Endometrial microvascular endothelial cells (primary cell): Measurements from ENCODE around the gene TST. TPM values are rescaled to one million over a fixed set of nuclear protein-coding genes. Genes with fewer than 3 reads are reported as not detected.

Experiments
- in situ Hi-C: cut with HindIII; loops from 2 replicates; pipeline ENCODE4 v1.10.0; 2017; ENCODE audit warnings: low sequenced_read_pairs, low pct_unique_long_range_greater_than_20kb; ENCODE audit errors: inconsistent ontology term
- total RNA-seq: library from RNA; depleted of rRNA; stranded (reverse); fragments of >200 nt; gene quantifications from one replicate; pipeline ENCODE4 v1.2.3, GENCODE V29; 2015; ENCODE audit errors: inconsistent ontology term

Gene TST
- total RNA-seq, 1 donor from 2014 or later = 43.2 TPM

DNA sequence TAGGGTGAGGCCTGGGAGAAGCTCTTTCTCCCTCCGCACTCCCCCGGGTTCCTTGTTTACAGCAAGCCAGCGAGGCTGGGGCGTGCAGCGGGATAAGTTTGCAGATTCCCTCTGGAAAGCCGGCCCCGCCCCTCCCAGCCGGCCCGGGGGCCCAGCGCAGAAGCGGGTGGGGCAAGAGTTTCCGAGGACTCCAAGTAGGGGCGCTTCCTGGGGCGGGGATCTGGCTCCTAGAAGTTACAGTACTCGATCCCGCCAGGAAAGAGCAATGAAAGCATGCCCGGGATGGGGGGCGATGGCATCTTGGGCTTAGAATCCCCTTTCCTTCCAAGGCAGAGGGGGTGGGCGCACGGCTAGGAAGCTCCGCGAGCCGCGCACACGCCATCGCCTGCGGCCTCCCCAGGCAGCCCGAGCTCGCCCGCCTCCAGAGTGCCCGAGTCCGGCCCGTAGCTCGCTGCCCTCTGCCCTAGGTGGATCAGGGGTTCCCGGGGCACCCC lies 385 bp downstream of the TST start:
- in situ Hi-C loops = no loop called here

DNA sequence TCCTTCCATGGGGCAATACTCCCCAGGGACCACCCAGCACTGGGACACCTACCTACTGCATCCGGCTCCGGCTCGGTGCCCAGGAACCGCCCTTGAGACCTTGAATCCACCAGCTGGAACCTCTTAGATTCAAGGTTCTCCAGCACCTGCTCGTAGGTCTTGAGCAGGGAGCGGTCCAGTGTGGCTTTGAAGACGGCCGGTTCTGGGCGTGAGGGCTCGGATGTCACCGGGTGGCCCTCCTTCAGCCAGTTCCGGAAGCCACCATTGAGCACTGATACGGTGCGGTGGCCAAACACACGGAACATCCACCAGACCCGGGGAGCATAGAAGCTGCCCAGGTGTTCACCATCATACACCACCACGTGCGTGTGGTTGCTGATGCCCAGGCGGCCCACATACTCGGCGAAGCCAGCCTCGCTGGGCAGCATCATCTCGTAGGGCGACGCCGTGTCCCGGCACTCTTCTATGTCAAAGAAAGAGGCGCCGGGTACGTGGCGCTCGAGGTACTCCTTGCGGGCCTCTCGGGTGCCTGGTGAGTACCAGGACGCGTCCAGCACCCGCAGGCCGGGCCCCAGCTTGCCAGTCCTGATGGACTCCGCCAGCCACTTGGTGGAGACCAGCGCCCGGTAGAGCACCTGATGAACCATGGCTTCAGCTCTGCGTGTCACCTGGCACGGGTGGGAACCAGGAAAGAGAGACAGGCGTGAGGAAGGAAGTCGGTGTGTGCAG lies 997 bp downstream of the TST start:
- in situ Hi-C loops = no loop called here

DNA sequence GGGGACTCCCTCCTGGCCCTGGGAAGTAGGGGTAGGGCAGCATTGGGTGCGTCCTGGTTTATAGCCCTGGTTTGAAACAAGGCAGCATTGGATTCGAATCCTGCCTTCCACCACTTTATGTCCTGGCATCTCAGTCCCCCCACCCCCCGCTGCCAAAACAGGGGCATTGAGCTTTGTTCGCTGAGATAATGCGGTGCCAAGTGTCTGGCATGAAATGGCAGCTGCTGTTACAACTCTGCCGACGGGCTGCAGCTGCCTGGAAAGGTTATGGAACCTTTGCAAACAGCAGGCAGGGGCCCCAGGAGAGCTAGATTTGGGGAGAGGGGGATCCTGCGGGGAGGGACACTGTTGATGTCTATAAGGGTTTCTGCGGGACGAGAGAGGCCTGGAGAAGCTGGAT lies 1.9 kb downstream of the TST start:
- in situ Hi-C loops = no loop called here

DNA sequence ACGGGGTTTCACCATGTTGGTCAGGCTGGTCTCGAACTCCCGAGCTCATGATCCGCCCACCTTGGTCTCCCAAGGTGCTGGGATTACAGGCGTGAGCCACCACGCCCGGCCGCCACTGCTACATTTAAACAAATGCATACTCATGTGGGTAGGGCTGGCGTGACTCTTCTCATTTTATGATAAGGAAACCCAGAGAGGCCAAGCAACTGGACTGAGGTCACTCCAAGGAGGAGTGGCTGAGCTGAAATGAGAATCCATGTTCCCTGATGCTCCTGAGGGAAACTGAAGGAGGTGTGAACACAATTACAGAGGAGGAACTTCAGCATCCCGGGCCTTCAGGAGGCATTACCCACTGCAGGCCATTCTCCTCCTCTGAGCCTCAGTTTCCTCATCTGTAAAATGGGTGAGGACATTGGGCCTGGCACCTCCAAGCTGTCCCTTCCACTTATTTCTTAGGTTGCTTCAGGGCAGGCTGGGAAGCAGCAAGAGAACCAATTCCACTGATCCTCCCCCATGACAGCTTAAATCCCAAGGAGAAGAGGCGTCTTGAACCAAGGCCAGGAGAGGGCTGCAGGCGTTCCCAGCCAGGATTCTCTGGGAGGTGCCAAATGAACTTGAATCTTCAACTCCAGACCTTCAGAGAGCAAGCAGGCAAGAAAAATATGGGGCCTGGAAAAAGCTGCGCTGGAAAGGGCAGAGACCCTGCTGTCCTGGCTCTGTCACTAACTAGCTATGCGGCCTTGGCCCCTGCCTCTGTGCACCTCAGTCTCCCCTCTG lies 2.9 kb downstream of the TST start:
- in situ Hi-C loops = no loop called here

DNA sequence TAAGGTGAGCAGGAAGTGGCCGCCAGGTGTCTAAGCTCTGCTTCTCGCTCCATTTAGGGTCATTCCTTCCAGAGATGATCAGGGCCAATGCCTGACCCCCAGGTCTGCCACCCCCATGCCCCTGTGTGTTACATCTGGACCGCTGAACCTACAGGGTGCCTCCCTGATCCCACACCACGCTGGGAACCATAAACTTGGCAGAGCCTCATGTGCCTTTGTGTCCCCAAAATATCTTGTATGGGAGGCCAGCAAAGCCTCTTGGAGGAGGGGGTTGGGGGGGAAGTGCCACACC lies 3.7 kb downstream of the TST start:
- in situ Hi-C loops = no loop called here

DNA sequence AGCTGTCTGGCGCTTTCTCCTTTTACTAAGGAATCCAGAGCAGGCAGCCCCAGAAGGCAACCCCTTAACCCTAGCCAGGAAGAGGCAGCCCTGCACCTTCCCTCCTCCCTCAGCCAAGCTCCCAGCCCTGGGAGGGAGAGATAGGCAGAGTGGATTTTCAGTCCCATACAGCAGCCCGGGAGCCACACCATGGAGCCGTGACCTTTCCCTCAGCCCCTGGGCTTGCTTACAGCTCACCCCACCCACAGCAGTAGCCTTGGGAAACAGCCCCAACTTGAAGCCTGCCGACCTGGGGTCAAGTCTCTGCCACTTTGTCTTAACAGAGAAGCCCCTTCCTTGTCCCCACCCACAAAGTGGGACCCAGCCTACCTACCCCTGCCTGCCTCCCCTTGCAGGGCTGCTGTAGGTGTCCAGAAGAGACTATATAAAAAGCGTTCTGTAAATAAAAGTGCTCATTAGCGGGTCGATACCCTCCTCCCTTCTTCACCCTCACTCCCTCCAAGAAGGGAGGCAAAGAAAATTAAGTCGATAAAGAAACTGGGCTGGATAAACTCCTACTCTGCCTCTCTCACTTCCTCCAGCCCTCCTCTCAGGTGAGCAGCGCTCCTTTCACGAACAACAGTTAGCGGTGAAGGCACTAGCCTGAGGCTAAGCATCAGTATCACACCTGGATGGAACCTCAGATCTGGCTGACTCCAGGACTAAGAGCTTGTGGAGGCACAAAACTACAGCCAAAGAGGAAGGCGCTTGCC lies 4.2 kb downstream of the TST start:
- in situ Hi-C loops = no loop called here

DNA sequence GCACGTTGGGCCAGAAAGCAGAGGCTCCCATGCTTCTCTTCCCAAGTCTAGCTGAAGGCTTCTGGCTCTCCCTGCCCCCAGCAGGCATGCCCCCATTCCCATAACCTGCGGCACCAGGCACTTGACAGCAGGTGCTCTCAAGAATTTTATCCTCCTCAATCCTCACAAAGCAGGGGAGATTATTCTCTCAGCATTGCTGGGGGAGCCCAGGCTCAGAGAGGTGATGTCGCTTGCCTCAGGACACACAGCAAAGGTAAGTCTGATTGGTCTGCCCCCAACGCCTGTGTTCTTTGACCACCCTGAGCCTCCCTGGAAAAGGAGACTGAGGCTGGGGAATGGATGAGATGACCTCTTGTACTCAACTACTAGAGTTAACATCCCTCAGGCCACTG lies 4.8 kb downstream of the TST start:
- in situ Hi-C loops = no loop called here

DNA sequence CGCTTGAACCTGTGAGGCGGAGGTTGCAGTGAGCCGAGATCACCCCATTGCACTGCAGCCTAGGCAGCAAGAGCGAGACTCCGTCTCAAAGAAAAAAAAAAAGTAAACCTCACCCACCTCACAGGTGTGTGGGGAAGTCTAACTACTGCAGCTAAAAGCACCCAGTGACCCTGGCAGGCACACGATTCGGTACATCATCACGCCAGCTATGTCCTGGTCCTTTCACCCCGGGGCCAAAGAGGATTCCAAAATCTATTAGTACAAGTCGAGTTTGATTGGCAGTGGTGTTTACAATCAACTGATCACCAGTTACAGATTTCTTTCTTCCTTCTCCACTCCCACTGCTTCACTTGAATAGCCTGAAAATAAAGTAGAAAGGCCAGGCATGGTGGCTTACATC lies 6.3 kb downstream of the TST start:
- in situ Hi-C loops = no loop called here

DNA sequence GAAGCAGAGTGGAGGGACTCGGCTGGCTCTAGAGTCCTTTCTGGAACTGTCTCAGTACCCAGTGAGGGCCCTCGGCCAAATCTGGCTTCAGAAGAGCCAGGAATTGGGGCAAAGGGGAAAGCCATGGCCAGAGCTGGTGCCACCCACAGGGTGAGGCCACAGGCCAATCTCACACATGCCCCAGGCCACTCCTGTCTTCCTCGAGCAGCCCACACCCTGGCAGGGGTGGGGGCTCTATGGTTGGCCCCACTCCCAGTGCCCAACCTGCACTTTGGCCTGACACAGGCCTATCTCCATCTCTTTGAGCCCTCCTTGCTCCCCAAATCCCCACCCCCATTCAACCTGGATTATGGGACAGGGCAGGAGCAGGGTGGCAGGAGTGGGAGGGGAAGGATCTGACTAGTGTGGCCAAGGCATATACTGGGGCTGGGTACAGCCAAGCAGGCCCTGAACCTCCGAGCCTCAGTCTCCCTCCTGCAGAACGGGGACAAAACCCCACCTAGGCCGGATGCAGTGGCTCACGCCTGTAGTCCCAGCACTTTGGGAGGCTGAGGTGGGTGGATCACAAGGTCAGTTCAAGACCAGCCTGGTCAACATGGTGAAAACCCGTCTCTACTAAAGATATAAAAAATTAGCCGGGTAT lies 6.9 kb downstream of the TST start:
- in situ Hi-C loops = no loop called here

DNA sequence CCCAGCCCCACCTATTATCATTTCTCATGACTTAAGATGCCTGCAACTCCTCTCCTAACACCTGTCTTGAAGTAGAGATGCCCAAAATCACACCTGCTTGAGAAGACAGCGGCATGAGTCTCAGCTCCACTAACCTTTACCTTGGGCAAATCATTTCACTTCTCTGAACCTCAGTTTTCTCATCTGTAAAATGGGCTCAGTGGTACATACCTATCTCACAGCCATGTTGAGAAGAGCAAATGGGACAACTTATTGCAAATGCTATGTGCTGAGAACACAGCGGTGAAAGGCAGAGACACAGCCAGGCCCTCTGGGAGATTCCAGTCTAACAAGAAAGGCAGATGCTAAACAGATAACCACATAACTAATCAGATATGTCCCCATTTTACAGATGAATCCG lies 7.8 kb downstream of the TST start:
- in situ Hi-C loops = no loop called here

DNA sequence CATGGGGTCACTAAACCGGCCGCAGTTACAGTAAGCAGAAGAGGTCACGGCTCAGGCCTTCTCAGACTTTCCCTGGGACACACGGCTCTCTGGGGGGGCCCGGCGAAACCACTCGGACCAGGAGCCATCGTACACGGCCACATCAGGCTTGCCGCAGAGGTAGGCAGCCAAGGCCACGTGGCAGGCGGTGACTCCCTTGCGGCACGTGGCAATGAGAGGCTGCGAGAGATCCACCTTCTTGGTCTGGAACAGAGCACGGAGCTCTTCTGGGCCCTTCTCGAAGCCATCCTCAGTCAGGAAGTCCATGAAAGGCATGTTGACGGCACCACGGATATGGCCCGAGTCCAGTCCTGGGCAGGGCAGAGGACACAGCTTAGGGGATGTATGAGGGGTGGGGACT lies 8.3 kb downstream of the TST start:
- in situ Hi-C loops = no loop called here

DNA sequence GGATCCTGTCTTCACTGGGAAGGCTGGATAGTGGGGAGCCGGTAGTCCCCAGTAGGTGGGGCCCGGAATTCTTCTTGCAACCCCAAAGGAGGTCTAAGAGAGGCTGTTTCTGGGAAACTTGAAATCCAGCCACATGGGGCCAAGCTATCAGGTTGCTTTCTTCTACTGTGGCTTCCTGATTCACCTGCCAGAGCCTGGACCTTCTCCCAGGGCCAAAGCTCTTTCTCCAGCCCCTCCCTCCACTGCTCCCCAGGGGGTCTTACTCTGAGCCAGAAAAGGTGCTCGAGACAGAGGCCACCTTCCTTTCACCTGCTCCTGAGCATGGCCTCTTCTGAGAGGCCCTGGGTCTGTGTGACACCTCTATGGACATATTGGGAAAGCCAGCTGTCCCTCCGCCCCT lies 9.1 kb downstream of the TST start:
- in situ Hi-C loops = no loop called here

DNA sequence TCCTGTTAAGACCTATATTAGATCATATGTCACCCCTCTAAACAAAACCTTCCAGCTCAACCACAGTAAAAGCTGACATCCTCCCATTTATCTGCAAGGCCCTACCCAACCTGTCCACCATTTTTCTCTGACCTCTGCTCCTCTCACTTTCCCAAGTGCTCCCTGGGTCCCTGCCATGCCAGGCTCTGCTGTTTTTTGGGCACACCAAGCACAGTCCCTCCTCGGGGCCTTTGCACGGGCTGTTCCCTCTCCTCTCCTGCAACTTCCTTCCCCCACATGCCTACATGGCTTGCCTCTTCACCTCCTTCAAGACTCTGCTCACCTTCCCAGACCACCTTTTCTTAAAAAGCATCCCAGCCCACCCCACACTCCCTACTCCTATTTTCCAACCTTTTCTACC lies 9.8 kb downstream of the TST start:
- in situ Hi-C loops = no loop called here

DNA sequence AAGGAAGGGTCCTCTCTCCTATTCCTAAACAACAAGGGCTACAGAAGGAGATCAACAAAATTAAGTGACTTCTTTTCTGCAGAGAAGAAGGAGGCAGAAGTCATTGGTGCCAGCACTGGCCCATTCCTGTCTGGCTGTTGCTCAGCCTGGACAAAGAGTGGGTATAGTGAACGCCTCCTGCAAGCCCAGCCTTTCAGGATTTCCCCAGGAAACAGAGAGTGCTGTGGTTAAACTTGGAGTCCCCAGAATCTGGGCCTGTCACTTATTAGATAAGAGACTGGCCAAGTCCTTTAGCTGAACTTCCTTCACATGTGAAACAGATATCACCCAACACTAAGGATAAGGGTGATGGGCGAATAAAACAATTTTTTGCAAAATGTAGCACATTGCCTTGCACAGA lies 10.9 kb downstream of the TST start:
- in situ Hi-C loops = no loop called here

DNA sequence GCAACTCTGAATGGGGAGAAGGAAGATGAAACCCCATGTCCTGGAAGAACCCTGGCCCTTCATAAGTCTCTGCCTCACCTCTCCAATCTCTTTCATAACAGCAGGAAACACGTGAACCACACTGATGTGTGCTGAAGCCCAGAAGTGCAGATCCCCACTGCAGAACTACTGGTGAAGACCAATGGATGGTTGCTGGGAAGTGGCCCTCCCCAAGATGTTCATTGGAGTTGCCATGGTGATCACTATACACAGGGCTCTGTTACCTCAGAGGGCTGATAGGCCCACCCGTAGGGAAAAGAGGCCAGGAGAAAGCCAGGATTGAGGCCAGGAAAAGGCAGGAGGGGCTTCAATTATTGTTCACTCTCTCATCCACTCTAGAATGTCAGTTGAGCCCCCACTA lies 11.6 kb downstream of the TST start:
- in situ Hi-C loops = no loop called here

DNA sequence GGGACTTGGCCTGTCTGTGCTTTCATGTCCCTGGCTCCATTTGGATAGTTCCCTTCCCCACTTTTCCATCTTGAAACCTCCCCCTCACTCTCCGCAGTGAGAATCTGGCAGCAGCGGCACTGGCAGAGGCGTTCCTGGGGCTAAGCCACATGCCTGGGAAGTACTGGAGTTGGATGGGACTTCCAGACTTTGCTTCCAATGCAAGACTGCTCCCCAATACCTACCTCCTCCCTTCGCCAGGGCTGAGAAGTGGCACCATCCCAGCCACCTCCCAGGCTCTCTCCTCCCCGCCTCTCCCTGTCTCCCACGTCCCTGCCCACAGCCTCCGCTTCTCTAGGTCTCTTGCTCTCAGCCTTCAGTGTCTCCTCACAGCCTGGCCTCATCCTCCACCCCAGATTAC lies 16.6 kb downstream of the TST start:
- in situ Hi-C loops = no loop called here

DNA sequence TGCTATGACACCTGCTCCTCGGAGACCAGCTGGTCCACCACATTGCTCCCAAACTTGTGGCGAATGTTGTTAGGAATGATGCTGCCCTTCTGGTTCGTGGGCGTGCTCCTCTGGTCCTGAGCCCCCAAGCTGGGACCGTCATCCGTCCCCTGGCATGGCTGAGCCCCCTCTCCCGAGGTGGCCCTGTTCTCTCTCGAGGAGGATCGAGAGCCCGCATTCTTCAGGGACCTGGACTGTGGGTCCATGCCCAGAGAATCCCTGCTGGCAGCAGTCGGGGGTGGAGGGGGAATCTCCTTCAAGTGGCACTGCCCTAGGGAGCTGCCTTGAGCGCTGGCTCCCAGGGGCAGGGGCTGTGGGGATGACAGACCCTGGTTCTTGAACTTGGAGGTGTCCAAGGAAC lies 17.4 kb downstream of the TST start:
- in situ Hi-C loops = no loop called here

DNA sequence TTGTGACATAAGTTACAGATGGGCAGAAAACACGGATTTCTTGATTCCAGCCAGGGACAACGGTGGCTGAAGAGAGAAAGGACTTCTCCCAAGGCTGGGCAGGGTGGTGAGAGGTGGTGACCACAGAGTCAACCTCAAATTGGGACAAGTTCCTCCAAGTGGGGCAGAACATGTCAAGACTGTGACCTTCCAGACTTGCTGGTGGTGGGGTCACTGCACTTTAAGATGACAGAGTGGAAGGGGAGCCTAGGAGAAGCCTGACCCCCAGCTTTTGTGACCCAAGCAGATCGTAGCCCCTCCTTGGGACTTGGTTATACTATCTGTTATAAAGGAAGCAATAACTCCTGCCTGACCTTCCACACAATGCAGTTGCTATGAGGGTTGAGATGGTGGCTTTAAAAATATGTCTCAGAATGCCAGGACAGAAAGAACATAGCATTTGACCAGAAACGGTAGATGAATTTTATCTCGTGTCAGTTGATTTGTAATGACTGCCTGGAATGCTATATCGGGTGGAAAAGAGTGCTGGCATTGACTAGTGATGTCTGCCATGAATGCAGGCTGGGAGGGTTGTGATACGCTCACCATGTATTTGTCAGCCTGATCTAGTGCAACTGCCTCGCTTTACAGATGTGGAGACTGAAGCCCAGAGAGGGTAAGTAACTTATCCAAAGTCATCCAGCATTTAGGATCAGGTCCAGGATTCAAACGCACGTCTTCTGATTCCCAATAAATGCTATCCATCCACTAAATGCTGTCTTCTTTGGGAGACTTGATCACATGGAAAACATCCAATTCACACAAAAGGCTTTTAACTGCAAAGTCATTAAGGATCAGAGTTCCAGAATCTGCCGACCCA lies 18.3 kb downstream of the TST start:
- in situ Hi-C loops = no loop called here

DNA sequence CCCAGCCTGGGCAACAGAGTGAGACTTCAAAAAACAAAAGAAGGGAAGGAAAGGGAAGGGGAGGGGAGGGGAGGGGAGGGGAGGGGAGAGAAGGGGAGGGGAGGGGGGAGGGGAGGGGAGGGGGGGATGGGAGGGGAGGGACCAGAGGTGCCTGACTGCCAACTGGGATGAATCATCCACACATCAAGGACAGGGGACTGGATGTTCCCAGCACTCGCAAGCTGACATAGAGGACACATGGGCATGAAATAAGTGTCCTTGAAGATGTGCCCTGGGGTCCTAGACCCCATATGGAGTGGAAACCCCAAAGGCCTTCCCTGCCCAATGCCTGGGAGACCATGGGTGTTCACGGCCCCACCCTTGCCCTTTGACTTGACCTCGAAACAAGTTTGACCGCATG lies 19.8 kb downstream of the TST start:
- in situ Hi-C loops = no loop called here
